GM10266 (cell line): Measurements from ENCODE around the gene TBC1D22B.
"Not testable (repeated sequence)": the region's sequence is repeated elsewhere in the genome, so short reads cannot be mapped to it uniquely, and the experiment has no call there.

ENCODE experiments used
- DNase-seq: peaks from one replicate; pipeline ENCODE4 v3.0.0; 2012; ENCODE audit errors: extremely low spot score
- TF ChIP-seq, protein P1 (sequence below): IDR thresholded peaks from 2 replicates; pipeline ENCODE4 v1.5.1; 2012; ENCODE audit warnings: mild to moderate bottlenecking, low read depth; ENCODE audit not compliant: control insufficient read depth, insufficient read depth; ENCODE audit errors: missing control alignments

TBC1D22B gene

GRCh38 chr6:37288247-37288646, 30.7 kb downstream of the TBC1D22B start:
- TF ChIP-seq, protein P1, sequence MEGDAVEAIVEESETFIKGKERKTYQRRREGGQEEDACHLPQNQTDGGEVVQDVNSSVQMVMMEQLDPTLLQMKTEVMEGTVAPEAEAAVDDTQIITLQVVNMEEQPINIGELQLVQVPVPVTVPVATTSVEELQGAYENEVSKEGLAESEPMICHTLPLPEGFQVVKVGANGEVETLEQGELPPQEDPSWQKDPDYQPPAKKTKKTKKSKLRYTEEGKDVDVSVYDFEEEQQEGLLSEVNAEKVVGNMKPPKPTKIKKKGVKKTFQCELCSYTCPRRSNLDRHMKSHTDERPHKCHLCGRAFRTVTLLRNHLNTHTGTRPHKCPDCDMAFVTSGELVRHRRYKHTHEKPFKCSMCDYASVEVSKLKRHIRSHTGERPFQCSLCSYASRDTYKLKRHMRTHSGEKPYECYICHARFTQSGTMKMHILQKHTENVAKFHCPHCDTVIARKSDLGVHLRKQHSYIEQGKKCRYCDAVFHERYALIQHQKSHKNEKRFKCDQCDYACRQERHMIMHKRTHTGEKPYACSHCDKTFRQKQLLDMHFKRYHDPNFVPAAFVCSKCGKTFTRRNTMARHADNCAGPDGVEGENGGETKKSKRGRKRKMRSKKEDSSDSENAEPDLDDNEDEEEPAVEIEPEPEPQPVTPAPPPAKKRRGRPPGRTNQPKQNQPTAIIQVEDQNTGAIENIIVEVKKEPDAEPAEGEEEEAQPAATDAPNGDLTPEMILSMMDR = no peak
- no peak for DNase-seq

- no peak for DNase-seq
- TF ChIP-seq, protein P1 = no peak
Measured at GRCh38 chr6:37289931-37290330, 32.4 kb downstream of the TBC1D22B start.

- TF ChIP-seq, protein P1 = no peak
- DNase-seq = no peak
Measured at GRCh38 chr6:37293426-37293825, 35.9 kb downstream of the TBC1D22B start.

- DNase-seq = not testable (repeated sequence)
Measured at GRCh38 chr6:37297637-37298036, 40.1 kb downstream of the TBC1D22B start.

GRCh38 chr6:37298958-37299357, 41.4 kb downstream of the TBC1D22B start:
- TF ChIP-seq, protein P1 = no peak
- no peak for DNase-seq

- TF ChIP-seq, protein P1 = no peak
- no peak for DNase-seq
Measured at GRCh38 chr6:37299990-37300389, 42.4 kb downstream of the TBC1D22B start.

- DNase-seq = no peak
- TF ChIP-seq, protein P1 = no peak
Measured at GRCh38 chr6:37302086-37302686, 44.6 kb downstream of the TBC1D22B start.
